HL-60/S4 treated with retinoic acid at 250 ng/mL for 4 days and 3 days (cell line): ENCODE measurements around the gene IL3.

Experiments
- in situ Hi-C: fragments of 300-500 bp; cut with MboI; formaldehyde crosslinking; loops from 2 replicates; pipeline ENCODE4 v1.7.0; 2022; ENCODE audit warnings: low sequenced_read_pairs

IL3 gene

GRCh38 chr5:132060501-132061161, at the start of gene IL3:
IL3 (plus strand) TSS chr5:132060655; CDS start chr5:132060707, 52 bp downstream.
- in situ Hi-C loops: loop anchor here (25.0 kb wide), 1 partner anchor 327 kb away; no protein-coding TSS in a partner anchor

GRCh38 chr5:132010989-132011621, 49.4 kb upstream of the IL3 start:
- in situ Hi-C loops: loop anchor here (25.0 kb wide), 1 partner anchor 399 kb away; no protein-coding TSS in a partner anchor

GRCh38 chr5:132011622-132012343, 48.7 kb upstream of the IL3 start, which contains the start of gene ACSL6:
ACSL6 (minus strand) TSS chr5:132011658; CDS start chr5:132011553, 105 bp downstream.
- in situ Hi-C loops: loop anchor here (25.0 kb wide), 1 partner anchor 399 kb away; no protein-coding TSS in a partner anchor

- in situ Hi-C loops: loop anchor here (25.0 kb wide), 1 partner anchor 400 kb away; no protein-coding TSS in a partner anchor
These were observed 48.0 kb upstream of the IL3 start for GRCh38 chr5:132012371-132013005.

- in situ Hi-C loops: loop anchor here (25.0 kb wide), 1 partner anchor 401 kb away; no protein-coding TSS in a partner anchor
These were observed 47.3 kb upstream of the IL3 start for GRCh38 chr5:132013006-132013689.

GRCh38 chr5:132013711-132014110, 46.7 kb upstream of the IL3 start:
- in situ Hi-C loops: loop anchor here (25.0 kb wide), 1 partner anchor 401 kb away; no protein-coding TSS in a partner anchor

- in situ Hi-C loops: loop anchor here (25.0 kb wide), 1 partner anchor 404 kb away; no protein-coding TSS in a partner anchor
These were observed 43.7 kb upstream of the IL3 start for GRCh38 chr5:132016721-132017250.

- in situ Hi-C loops: loop anchor here (25.0 kb wide), 1 partner anchor 405 kb away; no protein-coding TSS in a partner anchor
These were observed 43.1 kb upstream of the IL3 start for GRCh38 chr5:132017316-132017715.

- in situ Hi-C loops: loop anchor here (25.0 kb wide), 1 partner anchor 406 kb away; no protein-coding TSS in a partner anchor
These were observed 42.5 kb upstream of the IL3 start for GRCh38 chr5:132017738-132018625.

- in situ Hi-C loops: loop anchor here (25.0 kb wide), 1 partner anchor 407 kb away; no protein-coding TSS in a partner anchor
These were observed 41.1 kb upstream of the IL3 start for GRCh38 chr5:132019337-132019736.

- in situ Hi-C loops: loop anchor here (25.0 kb wide), 1 partner anchor 408 kb away; no protein-coding TSS in a partner anchor
These were observed 40.4 kb upstream of the IL3 start for GRCh38 chr5:132019857-132020555.

- in situ Hi-C loops: loop anchor here (25.0 kb wide), 1 partner anchor 408 kb away; no protein-coding TSS in a partner anchor
These were observed 39.7 kb upstream of the IL3 start for GRCh38 chr5:132020568-132021339.

- in situ Hi-C loops: loop anchor here (25.0 kb wide), 1 partner anchor 409 kb away; no protein-coding TSS in a partner anchor
These were observed 38.8 kb upstream of the IL3 start for GRCh38 chr5:132021654-132022053.

GRCh38 chr5:132022737-132023136, 37.7 kb upstream of the IL3 start:
- in situ Hi-C loops: loop anchor here (25.0 kb wide), 1 partner anchor 410 kb away; no protein-coding TSS in a partner anchor

- in situ Hi-C loops: loop anchor here (25.0 kb wide), 1 partner anchor 411 kb away; no protein-coding TSS in a partner anchor
These were observed 37.0 kb upstream of the IL3 start for GRCh38 chr5:132023258-132024116.

- in situ Hi-C loops: loop anchor here (25.0 kb wide), 1 partner anchor 412 kb away; no protein-coding TSS in a partner anchor
These were observed 36.4 kb upstream of the IL3 start for GRCh38 chr5:132024117-132024435.
